Measurements from ENCODE around the gene LRCOL1.

GRCh38 chr12:132614029-132614428, 3.6 kb upstream of the LRCOL1 start:
- TF ChIP-seq POLR2A (IDR thresholded peaks at IDR 0.05) (no peak), CTCF (IDR thresholded peaks at IDR 0.05) (no peak), EP300 (IDR thresholded peaks at IDR 0.05) (no peak)
